NCI-H345 (cell line): Measurements from ENCODE around the gene VASH2.

ENCODE experiments used
- DNase-seq: peaks from one replicate; lab custom pipeline; 2025; lab: John Stamatoyannopoulos, UW

The VASH2 gene

GRCh38 chr1:213035573-213035972, 85.2 kb downstream of the VASH2 start:
- no peak for DNase-seq
